GM10847 (cell line): ENCODE data around the gene LYPD6B.

Experiments used
- POLR2A ChIP-seq: IDR thresholded peaks from 2 replicates; pipeline ENCODE4 v1.6.1; 2011; ENCODE audit not compliant: insufficient read length; ENCODE audit errors: extremely low read depth

Gene LYPD6B

GRCh38 chr2:149167941-149168340 lies 129.4 kb downstream of the LYPD6B start:
- TF ChIP-seq POLR2A: no peak

- TF ChIP-seq POLR2A: no peak
These were observed 131.2 kb downstream of the LYPD6B start for GRCh38 chr2:149169656-149170055.

DNA sequence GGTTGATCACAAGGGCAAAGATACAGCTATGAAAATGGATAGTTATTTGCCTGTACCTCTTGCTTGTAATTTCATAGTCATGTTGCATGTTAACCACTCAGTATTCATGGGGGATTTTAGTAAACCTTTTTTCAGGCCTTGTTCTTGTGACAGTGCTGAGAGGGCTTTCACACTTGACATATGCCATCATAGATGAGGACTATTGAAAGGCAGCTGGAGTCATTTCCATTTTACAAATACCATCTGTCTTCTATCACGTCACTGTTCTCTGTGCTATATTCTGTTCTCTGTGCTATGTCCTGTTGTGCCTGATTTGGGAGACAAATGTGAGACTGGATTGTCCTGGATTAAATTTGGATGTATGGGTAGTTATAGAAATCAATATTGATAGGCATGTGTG lies 131.7 kb downstream of the LYPD6B start:
- no peak for TF ChIP-seq POLR2A

- no peak for TF ChIP-seq POLR2A
These were observed 132.4 kb downstream of the LYPD6B start for GRCh38 chr2:149170911-149171310.

GRCh38 chr2:149173220-149173619 lies 134.7 kb downstream of the LYPD6B start:
- no peak for TF ChIP-seq POLR2A

- no peak for TF ChIP-seq POLR2A
These were observed 137.5 kb downstream of the LYPD6B start for GRCh38 chr2:149175956-149176355.

DNA sequence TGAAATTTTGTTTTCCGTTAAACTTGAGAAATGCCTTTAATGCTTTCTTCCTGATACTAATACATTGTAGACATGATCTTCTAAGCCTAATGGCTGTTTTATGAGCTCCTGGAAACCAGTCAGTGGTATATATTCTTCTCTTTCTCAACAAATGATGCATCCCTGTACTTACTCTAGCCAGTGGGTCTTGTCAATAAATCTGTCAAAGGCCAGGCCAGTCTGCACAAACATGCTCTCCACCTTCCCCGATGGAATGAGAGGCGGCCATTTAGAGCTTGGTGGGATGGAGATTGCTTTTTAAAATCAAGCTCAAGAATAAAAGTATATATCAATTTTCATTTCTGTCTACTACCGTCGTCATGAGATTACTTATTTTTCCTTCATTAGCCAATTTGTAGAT lies 140.1 kb downstream of the LYPD6B start:
- TF ChIP-seq POLR2A: no peak

- TF ChIP-seq POLR2A: no peak
These were observed 141.9 kb downstream of the LYPD6B start for GRCh38 chr2:149180226-149180875.

- TF ChIP-seq POLR2A: no peak
These were observed 144.7 kb downstream of the LYPD6B start for GRCh38 chr2:149183187-149183586.

GRCh38 chr2:149184991-149185390 lies 146.5 kb downstream of the LYPD6B start:
- TF ChIP-seq POLR2A: no peak

DNA sequence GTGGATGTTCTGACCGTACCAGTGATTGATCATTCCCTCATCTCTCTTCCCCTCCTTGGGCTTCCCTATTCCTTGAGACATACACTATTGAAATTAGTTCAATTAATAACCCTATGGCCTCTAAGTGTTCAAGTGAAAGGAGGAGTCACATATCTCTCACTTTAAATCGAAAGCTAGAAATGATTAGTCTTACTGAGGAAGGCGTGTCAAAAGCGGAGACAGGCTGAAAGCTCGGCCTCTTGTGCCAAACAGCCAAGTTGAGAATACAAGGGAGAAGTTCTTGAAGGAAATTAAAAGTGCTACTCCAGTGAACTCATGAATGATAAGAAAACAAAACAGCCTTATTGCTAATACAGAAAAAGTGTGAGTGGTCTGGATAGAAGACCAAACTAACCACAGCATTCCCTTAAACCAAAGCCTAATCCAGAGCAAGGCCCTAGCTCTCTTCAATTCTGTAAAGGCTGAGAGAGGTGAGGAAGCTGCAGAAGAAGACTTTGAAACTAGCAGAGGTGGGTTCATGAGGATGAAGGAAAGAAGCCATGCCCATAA lies 147.5 kb downstream of the LYPD6B start:
- TF ChIP-seq POLR2A: no peak

DNA sequence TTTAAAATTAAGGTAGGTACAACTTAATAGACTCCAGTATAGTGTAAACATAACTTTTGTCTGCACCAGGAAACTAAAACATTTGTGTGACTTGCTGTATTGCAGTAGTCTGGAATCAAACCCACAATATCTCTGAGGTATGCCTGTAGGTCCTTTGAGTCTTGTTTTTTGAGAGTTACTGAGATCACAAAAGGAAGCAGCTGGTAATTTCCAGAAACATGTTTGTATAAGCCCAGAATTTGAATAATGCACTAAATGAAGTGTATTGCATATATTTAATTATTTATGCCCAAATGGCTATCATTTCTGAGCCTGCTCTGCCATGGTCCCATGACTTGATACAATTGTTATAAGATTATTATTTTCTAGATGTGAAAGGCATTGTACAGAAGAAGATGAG lies 148.6 kb downstream of the LYPD6B start:
- no peak for TF ChIP-seq POLR2A

DNA sequence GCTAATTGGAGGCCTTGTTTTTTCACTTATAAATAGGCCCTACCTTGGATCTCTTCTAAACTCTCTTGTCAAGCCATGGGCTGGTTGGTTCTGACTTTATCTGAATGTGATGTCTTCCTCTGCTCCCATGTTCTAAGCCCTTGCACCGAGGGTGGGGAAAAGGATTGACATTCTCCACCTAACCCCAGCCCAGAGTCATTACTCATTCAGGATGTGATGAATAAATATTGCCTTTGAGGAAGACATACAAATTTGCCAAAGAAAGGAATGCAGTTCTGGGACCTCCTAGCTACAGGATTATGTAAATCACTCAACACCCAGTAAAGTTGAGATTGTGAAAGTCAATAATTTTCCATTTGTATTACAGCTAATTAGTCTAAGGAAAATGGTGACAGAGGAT lies 149.8 kb downstream of the LYPD6B start:
- no peak for TF ChIP-seq POLR2A

GRCh38 chr2:149189769-149190168 lies 151.3 kb downstream of the LYPD6B start:
- TF ChIP-seq POLR2A: no peak

DNA sequence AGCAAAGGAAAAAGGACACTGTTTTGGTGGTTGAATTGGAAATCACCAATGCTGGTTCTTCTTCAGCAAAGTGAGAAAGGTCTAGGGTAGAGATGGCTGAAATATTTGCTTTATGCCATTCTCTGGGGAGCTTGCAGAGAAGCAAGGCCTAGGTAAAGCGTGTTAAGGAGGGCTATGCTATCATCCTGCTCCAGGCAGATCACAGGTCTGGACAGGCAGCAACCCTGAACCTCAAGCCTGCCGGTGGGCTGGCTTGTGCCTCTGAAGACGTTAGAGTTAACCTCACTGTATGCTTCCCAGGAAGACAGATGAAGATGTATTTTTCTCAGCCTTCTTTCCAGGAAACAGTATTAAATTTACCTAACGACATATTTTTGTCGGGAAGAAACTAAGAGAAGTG lies 153.4 kb downstream of the LYPD6B start:
- TF ChIP-seq POLR2A: no peak

- TF ChIP-seq POLR2A: no peak
These were observed 153.9 kb downstream of the LYPD6B start for GRCh38 chr2:149192427-149192826.

- no peak for TF ChIP-seq POLR2A
These were observed 161.6 kb downstream of the LYPD6B start for GRCh38 chr2:149200109-149200520.

- TF ChIP-seq POLR2A: no peak
These were observed 166.2 kb downstream of the LYPD6B start for GRCh38 chr2:149204686-149205085.

GRCh38 chr2:149205143-149205542 lies 166.6 kb downstream of the LYPD6B start:
- no peak for TF ChIP-seq POLR2A
